ENCODE data around the gene CDH4. TPM values are rescaled to one million over a fixed set of nuclear protein-coding genes. Genes with fewer than 3 reads are reported as not detected.

The CDH4 gene
- polyA plus RNA-seq, 4 donors = 1.1 to 8.1 (median 6.9) TPM

- no peak for DNase-seq (ENCODE audit: low read depth in 4 of 4, low spot score in 3 of 4)
Measured at GRCh38 chr20:61905781-61906523, 653.9 kb downstream of the CDH4 start.

- no peak for DNase-seq (ENCODE audit: low read depth in 4 of 4, low spot score in 3 of 4)
Measured at GRCh38 chr20:61907081-61907891, 655.2 kb downstream of the CDH4 start.

GRCh38 chr20:61908057-61909026 is 656.3 kb downstream of the CDH4 start:
- no peak for DNase-seq (ENCODE audit: low read depth in 4 of 4, low spot score in 3 of 4)

- no peak for DNase-seq (ENCODE audit: low read depth in 4 of 4, low spot score in 3 of 4)
Measured at GRCh38 chr20:61909028-61909427, 657.0 kb downstream of the CDH4 start.

- no peak for DNase-seq (ENCODE audit: low read depth in 4 of 4, low spot score in 3 of 4)
Measured at GRCh38 chr20:61909821-61910220, 657.8 kb downstream of the CDH4 start.

GRCh38 chr20:61911824-61912223 is 659.8 kb downstream of the CDH4 start:
- no peak for DNase-seq (ENCODE audit: low read depth in 4 of 4, low spot score in 3 of 4)

GRCh38 chr20:61912665-61913422 is 660.8 kb downstream of the CDH4 start:
- no peak for DNase-seq (ENCODE audit: low read depth in 4 of 4, low spot score in 3 of 4)

- no peak for DNase-seq (ENCODE audit: low read depth in 4 of 4, low spot score in 3 of 4)
Measured at GRCh38 chr20:61913423-61914225, 661.6 kb downstream of the CDH4 start.

GRCh38 chr20:61915101-61915500 is 663.0 kb downstream of the CDH4 start:
- DNase-seq (ENCODE audit: low read depth in 4 of 4, low spot score in 3 of 4) = no peak

- DNase-seq (ENCODE audit: low read depth in 4 of 4, low spot score in 3 of 4) = no peak
Measured at GRCh38 chr20:61916318-61916891, 664.3 kb downstream of the CDH4 start.

GRCh38 chr20:61917474-61918145 is 665.5 kb downstream of the CDH4 start:
- DNase-seq (ENCODE audit: low read depth in 4 of 4, low spot score in 3 of 4) = no peak

- DNase-seq (ENCODE audit: low read depth in 4 of 4, low spot score in 3 of 4) = no peak
Measured at GRCh38 chr20:61918548-61918947, 666.5 kb downstream of the CDH4 start.

GRCh38 chr20:61919239-61919638 is 667.2 kb downstream of the CDH4 start:
- no peak for DNase-seq (ENCODE audit: low read depth in 4 of 4, low spot score in 3 of 4)

GRCh38 chr20:61919675-61920365 is 667.8 kb downstream of the CDH4 start:
- no peak for DNase-seq (ENCODE audit: low read depth in 4 of 4, low spot score in 3 of 4)

GRCh38 chr20:61922411-61922810 is 670.4 kb downstream of the CDH4 start:
- no peak for DNase-seq (ENCODE audit: low read depth in 4 of 4, low spot score in 3 of 4)

- DNase-seq (ENCODE audit: low read depth in 4 of 4, low spot score in 3 of 4) = no peak
Measured at GRCh38 chr20:61922936-61923335, 670.9 kb downstream of the CDH4 start.

- no peak for DNase-seq (ENCODE audit: low read depth in 4 of 4, low spot score in 3 of 4)
Measured at GRCh38 chr20:61923371-61924166, 671.5 kb downstream of the CDH4 start.
